Body of pancreas (tissue), 4 donors: Measurements from ENCODE around the gene CAPN5.

Source experiments
- POLR2A ChIP-seq, 3 donors: fragments of 450-650 bp; IDR thresholded peaks; one replicate each; pipeline ENCODE4 v1.6.1; 2016; ENCODE audit warnings: antibody characterized with exemption in 3 of 3, mild to moderate bottlenecking in 2 of 3
- TF ChIP-seq, protein P1 (sequence below), 7 experiments: fragments of 450-650 bp in 4 of 7; fragments of 200-600 bp in 3 of 7; sonication (generic) in 3 of 7; IDR thresholded peaks; one replicate each; pipeline ENCODE4 v1.5.1; 2016 to 2019; ENCODE audit warnings: antibody characterized with exemption in 7 of 7

DNA sequence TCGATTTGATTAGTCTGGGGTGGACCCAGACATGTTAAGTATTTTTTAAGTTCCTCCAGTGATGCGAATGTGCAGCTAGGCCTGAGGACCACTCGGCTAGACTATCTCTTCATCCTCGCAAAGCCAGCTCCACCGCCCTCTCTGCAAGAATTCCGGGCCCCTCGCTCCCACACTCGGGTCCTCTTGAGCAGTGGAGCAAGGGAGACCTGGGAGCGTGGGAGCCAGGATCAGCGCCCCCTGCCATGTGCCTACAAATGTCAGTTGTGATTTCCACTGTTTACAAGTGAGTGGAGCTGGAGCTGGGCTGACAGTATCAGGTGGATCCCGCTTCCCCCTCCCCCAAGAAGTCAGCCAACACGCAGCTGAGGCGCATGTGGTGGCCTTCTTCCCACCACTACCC, 25.9 kb upstream of the CAPN5 start:
- TF ChIP-seq, protein P1, sequence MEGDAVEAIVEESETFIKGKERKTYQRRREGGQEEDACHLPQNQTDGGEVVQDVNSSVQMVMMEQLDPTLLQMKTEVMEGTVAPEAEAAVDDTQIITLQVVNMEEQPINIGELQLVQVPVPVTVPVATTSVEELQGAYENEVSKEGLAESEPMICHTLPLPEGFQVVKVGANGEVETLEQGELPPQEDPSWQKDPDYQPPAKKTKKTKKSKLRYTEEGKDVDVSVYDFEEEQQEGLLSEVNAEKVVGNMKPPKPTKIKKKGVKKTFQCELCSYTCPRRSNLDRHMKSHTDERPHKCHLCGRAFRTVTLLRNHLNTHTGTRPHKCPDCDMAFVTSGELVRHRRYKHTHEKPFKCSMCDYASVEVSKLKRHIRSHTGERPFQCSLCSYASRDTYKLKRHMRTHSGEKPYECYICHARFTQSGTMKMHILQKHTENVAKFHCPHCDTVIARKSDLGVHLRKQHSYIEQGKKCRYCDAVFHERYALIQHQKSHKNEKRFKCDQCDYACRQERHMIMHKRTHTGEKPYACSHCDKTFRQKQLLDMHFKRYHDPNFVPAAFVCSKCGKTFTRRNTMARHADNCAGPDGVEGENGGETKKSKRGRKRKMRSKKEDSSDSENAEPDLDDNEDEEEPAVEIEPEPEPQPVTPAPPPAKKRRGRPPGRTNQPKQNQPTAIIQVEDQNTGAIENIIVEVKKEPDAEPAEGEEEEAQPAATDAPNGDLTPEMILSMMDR (IDR thresholded peaks at IDR 0.05) = no peak
- no peak for TF ChIP-seq POLR2A (IDR thresholded peaks at IDR 0.05)
